CD4-positive, alpha-beta T cell treated with Interferon gamma for 1 hour (primary cell): ENCODE data around the gene CAB39.
A peak's percentile ranks its signal among the peaks of the same experiment; 100 is the strongest.

Experiments
- DNase-seq: peaks from one replicate; pipeline ENCODE4 v3.0.0-alpha.2; 2020

The CAB39 gene

GRCh38 chr2:230758566-230759480 lies 46.2 kb downstream of the CAB39 start:
- DNase-seq: no peak

- no peak for DNase-seq
Measured at GRCh38 chr2:230759481-230760167, 47.0 kb downstream of the CAB39 start.

GRCh38 chr2:230761704-230762103 lies 49.1 kb downstream of the CAB39 start:
- DNase-seq: no peak

GRCh38 chr2:230762317-230762896 lies 49.8 kb downstream of the CAB39 start:
- peak; percentile 15 for DNase-seq

GRCh38 chr2:230764346-230764745 lies 51.7 kb downstream of the CAB39 start:
- DNase-seq: no peak

- no peak for DNase-seq
Measured at GRCh38 chr2:230765611-230766300, 53.1 kb downstream of the CAB39 start.

- DNase-seq: no peak
Measured at GRCh38 chr2:230767862-230768388, 55.3 kb downstream of the CAB39 start.

GRCh38 chr2:230770804-230771203 lies 58.2 kb downstream of the CAB39 start:
- no peak for DNase-seq

- DNase-seq: no peak
Measured at GRCh38 chr2:230772156-230772555, 59.5 kb downstream of the CAB39 start.

- DNase-seq: no peak
Measured at GRCh38 chr2:230773039-230773773, 60.6 kb downstream of the CAB39 start.

GRCh38 chr2:230774348-230774951 lies 61.8 kb downstream of the CAB39 start:
- no peak for DNase-seq

- no peak for DNase-seq
Measured at GRCh38 chr2:230775737-230776136, 63.1 kb downstream of the CAB39 start.

GRCh38 chr2:230777721-230778120 lies 65.1 kb downstream of the CAB39 start:
- no peak for DNase-seq

GRCh38 chr2:230778350-230779063 lies 65.9 kb downstream of the CAB39 start:
- no peak for DNase-seq

- DNase-seq: no peak
Measured at GRCh38 chr2:230779126-230779525, 66.5 kb downstream of the CAB39 start.

GRCh38 chr2:230779607-230780006 lies 67.0 kb downstream of the CAB39 start:
- no peak for DNase-seq

- peak; percentile 11 for DNase-seq
Measured at GRCh38 chr2:230781130-230781797, 68.6 kb downstream of the CAB39 start.

- DNase-seq: no peak
Measured at GRCh38 chr2:230783101-230783500, 70.5 kb downstream of the CAB39 start.

GRCh38 chr2:230784795-230785194 lies 72.2 kb downstream of the CAB39 start:
- DNase-seq: no peak

- no peak for DNase-seq
Measured at GRCh38 chr2:230785346-230785745, 72.7 kb downstream of the CAB39 start.
